Endothelial cell of umbilical vein (primary cell): Measurements from ENCODE around the gene DOCK1. TPM values are rescaled to one million over a fixed set of nuclear protein-coding genes. Genes with fewer than 3 reads are reported as not detected.

Experiments
- BruUV-seq: library from RNA; stranded (reverse); fragments of 400-500 nt; replicated peaks from 2 replicates; lab custom pipeline; 2021; lab: Mats Ljungman, UMichigan
- CTCF ChIA-PET: fragments of 300-600, 350-600 bp; sonication (Branson Sonifier 250); formaldehyde crosslinking; loops from one replicate; lab custom pipeline; 2021; ENCODE audit warnings: antibody characterized with exemption, inconsistent platforms; lab: Charles Lee
- POLR2A ChIA-PET: fragments of 300-600, 350-600 bp; sonication (Branson Sonifier 250); formaldehyde crosslinking; loops from one replicate; lab custom pipeline; 2021; ENCODE audit warnings: antibody characterized with exemption, inconsistent platforms; lab: Charles Lee
- DNase-seq: peaks from one replicate; pipeline ENCODE4 v3.0.0-alpha.2; 2011; ENCODE audit warnings: low read depth, low spot score
- FAIRE-seq: peaks from 2 replicates; lab custom pipeline; 2011; peaks lifted over from hg19 to GRCh38; lab: Jason Lieb, UNC
- H2AFZ ChIP-seq: 2 replicates; pipeline ENCODE4 v1.6.0; 2012; ENCODE audit warnings: low read depth, low read length, control low read depth, inconsistent platforms
- H3K27ac ChIP-seq: 2 replicates; pipeline ENCODE4 v1.5.1; 2011; ENCODE audit warnings: low read depth, mild to moderate bottlenecking, control low read depth, low read length, moderate library complexity; ENCODE audit not compliant: insufficient read depth
- H3K27me3 ChIP-seq, 2 experiments: 2 replicates each; pipeline versions ENCODE4 v1.6.0 to v1.6.1; 2011; ENCODE audit warnings: low read length in 2 of 2, mixed read lengths in 1 of 2; ENCODE audit not compliant: control insufficient read depth in 2 of 2, insufficient read depth in 2 of 2
- H3K36me3 ChIP-seq, 2 experiments: 2 replicates in 1 of 2; 3 replicates in 1 of 2; pipeline ENCODE4 v1.5.1; 2011; ENCODE audit warnings: low read length in 2 of 2, mild to moderate bottlenecking in 1 of 2, moderate library complexity in 1 of 2; ENCODE audit not compliant: control insufficient read depth in 2 of 2, insufficient read depth in 2 of 2; ENCODE audit errors: extremely low read depth in 1 of 2
- H3K4me1 ChIP-seq: 3 replicates; pipeline ENCODE4 v1.5.1; 2011; ENCODE audit warnings: mild to moderate bottlenecking, low read length; ENCODE audit not compliant: control insufficient read depth, insufficient read depth; ENCODE audit errors: extremely low read depth
- H3K4me2 ChIP-seq: 2 replicates; pipeline ENCODE4 v1.6.1; 2011; ENCODE audit warnings: low read length, control low read depth, mixed read lengths; ENCODE audit not compliant: insufficient read depth
- H3K4me3 ChIP-seq, 3 experiments: fragments of 200-600 bp in 1 of 3; sonication (generic), shearing (Covaris generic) in 1 of 3; replicated peaks in 1 of 3; 2 replicates each; pipeline ENCODE4 v1.5.1; 2011 to 2016; ENCODE audit warnings: control low read depth in 3 of 3, low read length in 3 of 3, mild to moderate bottlenecking in 2 of 3, inconsistent platforms in 1 of 3, low read depth in 1 of 3, moderate library complexity in 1 of 3; ENCODE audit not compliant: insufficient read depth in 1 of 3
- H3K79me2 ChIP-seq: 2 replicates; pipeline ENCODE4 v1.6.0; 2012; ENCODE audit warnings: low read length, inconsistent platforms; ENCODE audit not compliant: control insufficient read depth, insufficient read depth
- H3K9ac ChIP-seq: replicated peaks from 2 replicates; pipeline ENCODE3; 2011; ENCODE audit warnings: low read length, control low read depth; ENCODE audit not compliant: insufficient read depth; ENCODE audit errors: extremely low read depth
- H3K9me1 ChIP-seq: replicated peaks from 3 replicates; pipeline ENCODE4 v1.6.0; 2011; ENCODE audit warnings: mild to moderate bottlenecking, low read length; ENCODE audit not compliant: control insufficient read depth, insufficient read depth; ENCODE audit errors: extremely low read depth
- H3K9me3 ChIP-seq: replicated peaks from 2 replicates; pipeline ENCODE4 v1.5.1; 2012; ENCODE audit warnings: low read length, inconsistent platforms; ENCODE audit not compliant: control insufficient read depth, insufficient read depth
- H4K20me1 ChIP-seq: replicated peaks from 2 replicates; pipeline ENCODE3; 2011; ENCODE audit warnings: mild to moderate bottlenecking, low read length; ENCODE audit not compliant: control insufficient read depth, insufficient read depth; ENCODE audit errors: extremely low read depth
- EZH2 ChIP-seq: IDR thresholded peaks from 2 replicates; pipeline ENCODE4 v1.6.1; 2012; ENCODE audit warnings: borderline replicate concordance, low read depth, mild to moderate bottlenecking, moderate library complexity, low read length, inconsistent platforms; ENCODE audit not compliant: severe bottlenecking
- FOS ChIP-seq: IDR thresholded peaks from 2 replicates; pipeline ENCODE4 v1.6.1; 2011; ENCODE audit warnings: mild to moderate bottlenecking, low read length, moderate library complexity, borderline replicate concordance; ENCODE audit not compliant: insufficient read depth
- GATA2 ChIP-seq: IDR thresholded peaks from 2 replicates; pipeline ENCODE4 v1.7.0; 2011; ENCODE audit warnings: low read depth, mild to moderate bottlenecking, moderate library complexity, mixed read lengths, low read length; ENCODE audit not compliant: insufficient read length, insufficient read depth
- JUN ChIP-seq: IDR thresholded peaks from 2 replicates; pipeline ENCODE4 v1.6.1; 2011; ENCODE audit warnings: borderline replicate concordance, low read depth; ENCODE audit not compliant: insufficient read length, insufficient read depth
- MYC ChIP-seq: IDR thresholded peaks from one replicate; pipeline ENCODE4 v1.6.1; 2011; ENCODE audit warnings: mild to moderate bottlenecking, low read depth, low read length
- POLR2A ChIP-seq: IDR thresholded peaks from 2 replicates; pipeline ENCODE4 v1.6.1; 2012; ENCODE audit warnings: low read depth, mild to moderate bottlenecking, control low read depth, low read length
- POLR2AphosphoS5 ChIP-seq: IDR thresholded peaks from 2 replicates; pipeline ENCODE4 v1.6.1; 2012; ENCODE audit warnings: low read depth, mild to moderate bottlenecking, control low read depth, low read length, moderate library complexity; ENCODE audit not compliant: insufficient read depth
- dilution Hi-C: fragments of 300-500 bp; cut with MboI; formaldehyde crosslinking; loops from one replicate; pipeline ENCODE4 v1.15.0; 2019; ENCODE audit warnings: low sequenced_read_pairs; ENCODE audit not compliant: extremely low pct_ligation_motif_present
- intact Hi-C: fragments of 100-400 bp; cut with micrococcal nuclease; formaldehyde crosslinking; loops from one replicate; pipeline ENCODE4 v1.10.0; 2022
- polyA plus RNA-seq, 4 experiments: library from polyadenylated mRNA; depleted of rRNA in 3 of 4; stranded (reverse) in 3 of 4; unstranded in 1 of 4; fragments of >200 nt; gene quantifications; 2 replicates each; pipeline versions ENCODE4 v1.2.1 to v1.2.3, GENCODE V29; 2011 to 2012; ENCODE audit warnings: missing spikeins in 1 of 4
- total RNA-seq: library from RNA; stranded (reverse); gene quantifications from 2 replicates; pipeline ENCODE4 v1.2.3, GENCODE V29; 2021
- TF ChIP-seq, protein P1 (sequence below), 2 donors: IDR thresholded peaks; 1 replicate in 1 of 2; 2 replicates in 1 of 2; pipeline ENCODE4 v1.5.1; 2011; ENCODE audit warnings: low read length in 2 of 2, mild to moderate bottlenecking in 2 of 2, moderate library complexity in 2 of 2, control low read depth in 1 of 2, inconsistent platforms in 1 of 2, low read depth in 1 of 2; ENCODE audit not compliant: insufficient read depth in 1 of 2; ENCODE audit errors: extremely low read depth in 1 of 2
- TF ChIP-seq, protein P2 (sequence below): IDR thresholded peaks from 2 replicates; pipeline ENCODE4 v1.6.1; 2011; ENCODE audit not compliant: insufficient read depth, insufficient read length

The DOCK1 gene
- total and polyA plus RNA-seq, 2 donors (not counting 3 experiments of a cell fraction or from before 2014, with no cell fraction given) = 22.5 to 83.1 TPM

DNA sequence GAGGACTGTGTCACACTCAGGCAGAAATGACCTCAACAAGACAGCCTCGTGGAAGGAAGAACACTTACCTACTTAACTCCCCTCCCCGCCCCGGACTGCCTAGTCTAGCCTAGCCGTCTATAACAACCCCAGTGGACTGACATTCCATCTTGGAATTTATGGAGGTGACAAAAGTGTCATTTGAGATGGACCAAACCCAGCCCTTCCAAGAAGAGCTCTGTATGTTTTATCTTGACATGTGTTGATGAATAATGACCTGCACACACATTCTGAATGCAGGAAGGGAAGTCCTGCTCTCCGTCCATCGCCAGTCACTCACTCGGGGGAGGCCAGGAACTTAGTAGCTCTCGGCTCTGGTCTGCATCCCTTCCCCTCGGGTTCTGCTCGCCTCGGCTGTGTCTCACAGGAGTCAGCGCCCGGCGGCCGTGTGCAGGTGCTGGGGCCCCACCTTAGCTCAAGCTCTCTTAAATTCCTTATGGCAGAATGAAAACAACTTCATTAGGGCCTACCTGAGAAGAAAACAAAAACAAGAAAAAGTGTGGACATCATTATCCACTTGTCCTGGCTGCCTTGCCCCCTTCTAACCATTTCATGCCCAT lies 503.0 kb downstream of the DOCK1 start:
- DNase-seq (no peak), FAIRE-seq (no peak)
- H3K36me3 ChIP-seq = peaks cover 0 to 4% of the 10 kb centered on the region in 2 experiments
- peaks cover 2% of the 10 kb centered on the region for H3K4me1 ChIP-seq
- no TSS peak for BruUV-seq
- H3K4me3 ChIP-seq = no peak overlapping the region
- ChIA-PET CTCF (no interaction called here), POLR2A (no interaction called here)
- dilution Hi-C loops = no loop called here
- no peaks in the 10 kb centered on the region for H3K27me3 ChIP-seq
- no peak overlapping the region for H3K9ac ChIP-seq
- no peak overlapping the region for H3K4me2 ChIP-seq
- no peaks in the 10 kb centered on the region for H3K9me3 ChIP-seq
- H3K27ac ChIP-seq = no peak overlapping the region
- H3K79me2 ChIP-seq = no peaks in the 10 kb centered on the region
- H4K20me1 ChIP-seq = no peaks in the 10 kb centered on the region
- TF ChIP-seq POLR2AphosphoS5 = no peak
- TF ChIP-seq, protein P1, sequence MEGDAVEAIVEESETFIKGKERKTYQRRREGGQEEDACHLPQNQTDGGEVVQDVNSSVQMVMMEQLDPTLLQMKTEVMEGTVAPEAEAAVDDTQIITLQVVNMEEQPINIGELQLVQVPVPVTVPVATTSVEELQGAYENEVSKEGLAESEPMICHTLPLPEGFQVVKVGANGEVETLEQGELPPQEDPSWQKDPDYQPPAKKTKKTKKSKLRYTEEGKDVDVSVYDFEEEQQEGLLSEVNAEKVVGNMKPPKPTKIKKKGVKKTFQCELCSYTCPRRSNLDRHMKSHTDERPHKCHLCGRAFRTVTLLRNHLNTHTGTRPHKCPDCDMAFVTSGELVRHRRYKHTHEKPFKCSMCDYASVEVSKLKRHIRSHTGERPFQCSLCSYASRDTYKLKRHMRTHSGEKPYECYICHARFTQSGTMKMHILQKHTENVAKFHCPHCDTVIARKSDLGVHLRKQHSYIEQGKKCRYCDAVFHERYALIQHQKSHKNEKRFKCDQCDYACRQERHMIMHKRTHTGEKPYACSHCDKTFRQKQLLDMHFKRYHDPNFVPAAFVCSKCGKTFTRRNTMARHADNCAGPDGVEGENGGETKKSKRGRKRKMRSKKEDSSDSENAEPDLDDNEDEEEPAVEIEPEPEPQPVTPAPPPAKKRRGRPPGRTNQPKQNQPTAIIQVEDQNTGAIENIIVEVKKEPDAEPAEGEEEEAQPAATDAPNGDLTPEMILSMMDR (IDR thresholded peaks at IDR 0.05; ENCODE audit: extremely low read depth in 1 of 2, insufficient read depth in 1 of 2, low read depth in 1 of 2, low read length in 2 of 2) = no peak
- no peak for TF ChIP-seq GATA2
- TF ChIP-seq FOS = no peak
- no peak for TF ChIP-seq JUN
- no peak for TF ChIP-seq EZH2
- TF ChIP-seq MYC = no peak
- no peak for TF ChIP-seq POLR2A
- TF ChIP-seq, protein P2, sequence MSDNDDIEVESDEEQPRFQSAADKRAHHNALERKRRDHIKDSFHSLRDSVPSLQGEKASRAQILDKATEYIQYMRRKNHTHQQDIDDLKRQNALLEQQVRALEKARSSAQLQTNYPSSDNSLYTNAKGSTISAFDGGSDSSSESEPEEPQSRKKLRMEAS = no peak
- H3K9me1 ChIP-seq = no peaks in the 10 kb centered on the region
- intact Hi-C loops = no loop called here
- H2AFZ ChIP-seq = no peak overlapping the region
